ENCODE measurements around the gene ARL2BP.

DNA sequence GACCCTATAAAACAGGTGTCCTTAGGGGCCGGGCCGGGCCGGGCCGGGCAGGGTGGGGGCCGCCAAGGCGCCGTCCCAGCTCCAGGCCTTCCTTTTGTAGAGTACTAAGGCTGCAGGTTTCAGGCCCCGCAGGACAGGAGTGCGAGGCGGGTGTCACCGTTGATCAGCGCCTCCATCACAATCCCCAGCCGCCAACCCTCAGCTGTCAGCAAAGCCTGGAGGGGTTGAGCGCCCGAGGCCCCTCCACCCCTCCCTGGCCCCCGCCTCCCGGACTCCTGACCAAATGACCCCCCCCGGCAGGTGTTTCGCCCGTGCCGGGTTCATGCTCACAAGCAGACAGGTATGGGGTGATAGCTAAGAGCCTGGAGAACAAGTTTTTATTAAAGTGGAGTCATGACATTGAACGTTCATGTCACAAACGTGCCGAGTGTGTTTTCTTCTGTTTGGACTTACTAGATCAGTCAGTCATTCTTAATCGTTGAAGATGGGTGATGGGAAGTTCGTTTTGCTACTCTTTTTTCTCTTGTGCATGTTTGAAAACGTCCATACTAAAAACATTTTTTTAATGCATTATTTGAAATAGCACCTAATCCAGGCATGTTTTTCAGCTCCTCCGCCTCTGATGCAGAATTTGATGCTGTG, 534 bp downstream of the ARL2BP start:
- TF ChIP-seq, protein P1, sequence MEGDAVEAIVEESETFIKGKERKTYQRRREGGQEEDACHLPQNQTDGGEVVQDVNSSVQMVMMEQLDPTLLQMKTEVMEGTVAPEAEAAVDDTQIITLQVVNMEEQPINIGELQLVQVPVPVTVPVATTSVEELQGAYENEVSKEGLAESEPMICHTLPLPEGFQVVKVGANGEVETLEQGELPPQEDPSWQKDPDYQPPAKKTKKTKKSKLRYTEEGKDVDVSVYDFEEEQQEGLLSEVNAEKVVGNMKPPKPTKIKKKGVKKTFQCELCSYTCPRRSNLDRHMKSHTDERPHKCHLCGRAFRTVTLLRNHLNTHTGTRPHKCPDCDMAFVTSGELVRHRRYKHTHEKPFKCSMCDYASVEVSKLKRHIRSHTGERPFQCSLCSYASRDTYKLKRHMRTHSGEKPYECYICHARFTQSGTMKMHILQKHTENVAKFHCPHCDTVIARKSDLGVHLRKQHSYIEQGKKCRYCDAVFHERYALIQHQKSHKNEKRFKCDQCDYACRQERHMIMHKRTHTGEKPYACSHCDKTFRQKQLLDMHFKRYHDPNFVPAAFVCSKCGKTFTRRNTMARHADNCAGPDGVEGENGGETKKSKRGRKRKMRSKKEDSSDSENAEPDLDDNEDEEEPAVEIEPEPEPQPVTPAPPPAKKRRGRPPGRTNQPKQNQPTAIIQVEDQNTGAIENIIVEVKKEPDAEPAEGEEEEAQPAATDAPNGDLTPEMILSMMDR (IDR thresholded peaks at IDR 0.05): no peak
- TF ChIP-seq EZH2 (IDR thresholded peaks at IDR 0.05): no peak
- TF ChIP-seq EZH2phosphoT487 (IDR thresholded peaks at IDR 0.05): no peak
